Loucy (cell line): Measurements from ENCODE around the gene DCUN1D3.

Experiments
- CTCF ChIP-seq: fragments of 200-600 bp; sonication (generic); conservative IDR thresholded peaks from 2 replicates; pipeline ENCODE4 v1.5.1; 2014; ENCODE audit warnings: mild to moderate bottlenecking, antibody characterized with exemption, low read length
- EZH2phosphoT487 ChIP-seq: fragments of 200-600 bp; IDR thresholded peaks from 2 replicates; pipeline ENCODE4 v1.6.1; 2018; ENCODE audit warnings: antibody characterized with exemption, mild to moderate bottlenecking, moderate library complexity, borderline replicate concordance

- no peak for TF ChIP-seq CTCF
- no peak for TF ChIP-seq EZH2phosphoT487
Observed at GRCh38 chr16:20940871-20941635, 40.9 kb upstream of the DCUN1D3 start.
